GM15510 (cell line): ENCODE results near the gene ASXL3.

Source experiments
- POLR2A ChIP-seq: IDR thresholded peaks from 3 replicates; pipeline ENCODE4 v1.6.1; 2011; ENCODE audit warnings: borderline replicate concordance; ENCODE audit not compliant: insufficient read length; ENCODE audit errors: extremely low read depth

ASXL3 gene

GRCh38 chr18:33578518-33579348 lies 714 bp downstream of the ASXL3 start:
- no peak for TF ChIP-seq POLR2A

DNA sequence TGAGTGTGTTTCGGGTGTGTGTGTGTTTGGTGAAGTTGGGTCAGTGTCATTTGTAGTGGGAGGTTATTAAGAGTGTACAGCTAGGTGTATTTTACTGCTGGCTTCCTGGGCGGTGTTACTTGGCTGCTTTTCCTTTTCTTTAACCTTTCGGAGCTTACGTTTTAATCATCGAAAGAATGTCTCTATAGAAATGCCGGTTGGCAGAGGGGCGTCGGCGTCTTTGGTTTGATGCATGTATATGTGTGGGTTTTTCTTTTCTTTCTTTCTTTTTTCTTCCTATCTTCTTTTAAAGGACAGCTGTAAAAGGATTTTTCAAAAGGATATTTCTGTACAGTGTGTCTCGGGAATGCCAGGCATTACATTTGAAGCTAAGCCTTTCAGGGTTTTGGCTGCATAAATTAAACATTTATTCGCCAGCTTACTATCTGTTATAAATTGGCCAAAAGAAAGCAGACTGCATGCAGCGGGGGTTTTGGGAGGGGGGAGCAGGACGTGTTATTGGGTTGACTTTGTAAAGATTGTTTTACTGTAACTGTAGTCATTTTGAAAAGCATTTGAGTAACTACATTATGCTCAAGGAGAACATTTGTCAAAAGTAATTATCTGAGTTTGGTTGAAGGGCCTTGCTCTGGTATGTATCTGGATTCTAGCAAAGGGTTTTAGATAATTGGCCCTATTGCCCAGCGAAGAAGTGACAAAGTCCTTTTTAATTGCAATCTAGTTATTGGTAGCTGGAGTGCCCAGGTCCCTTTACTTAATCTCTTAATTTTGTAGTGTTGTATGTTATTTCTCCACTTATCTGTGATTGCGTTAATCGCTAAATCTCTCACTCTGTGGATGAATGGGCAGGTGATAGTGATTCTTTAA lies 1.6 kb downstream of the ASXL3 start:
- TF ChIP-seq POLR2A: no peak

DNA sequence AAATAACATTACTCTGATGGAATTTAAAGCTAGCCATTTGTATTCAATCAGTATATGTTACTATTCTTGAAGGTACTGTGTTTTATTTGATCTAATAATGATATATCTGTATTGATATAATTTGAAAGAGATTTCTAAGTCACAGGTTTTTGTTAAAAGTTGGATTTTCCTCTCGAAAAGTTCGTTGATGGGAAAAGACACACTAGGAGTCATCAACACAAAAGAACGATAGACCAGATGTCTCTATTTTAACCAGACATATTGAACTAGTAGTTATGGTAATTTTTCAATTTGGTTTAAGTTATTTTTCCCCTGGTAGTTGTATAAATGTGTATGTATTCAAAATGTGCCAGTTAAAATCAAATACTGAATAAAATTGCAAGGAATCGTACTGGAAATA lies 2.5 kb downstream of the ASXL3 start:
- TF ChIP-seq POLR2A: no peak

DNA sequence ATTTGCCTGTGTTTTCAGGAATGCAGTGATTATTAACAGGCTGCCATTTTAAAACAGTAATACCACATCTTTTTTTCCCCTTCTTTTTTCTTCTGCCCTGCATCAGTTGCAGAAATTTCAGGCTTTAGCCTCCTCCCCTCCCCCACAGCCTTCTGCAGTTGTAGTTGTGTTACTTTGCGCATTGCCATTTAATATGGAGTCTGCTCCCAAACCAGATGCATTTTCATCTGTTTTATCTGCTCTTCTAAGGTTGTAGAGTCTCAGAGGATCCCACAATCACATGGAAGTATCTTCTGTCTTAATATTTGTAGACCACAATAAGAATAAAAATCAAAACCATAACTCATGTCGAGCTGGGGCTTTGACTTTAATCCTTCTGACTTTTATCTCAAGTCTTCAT lies 3.8 kb downstream of the ASXL3 start:
- no peak for TF ChIP-seq POLR2A

DNA sequence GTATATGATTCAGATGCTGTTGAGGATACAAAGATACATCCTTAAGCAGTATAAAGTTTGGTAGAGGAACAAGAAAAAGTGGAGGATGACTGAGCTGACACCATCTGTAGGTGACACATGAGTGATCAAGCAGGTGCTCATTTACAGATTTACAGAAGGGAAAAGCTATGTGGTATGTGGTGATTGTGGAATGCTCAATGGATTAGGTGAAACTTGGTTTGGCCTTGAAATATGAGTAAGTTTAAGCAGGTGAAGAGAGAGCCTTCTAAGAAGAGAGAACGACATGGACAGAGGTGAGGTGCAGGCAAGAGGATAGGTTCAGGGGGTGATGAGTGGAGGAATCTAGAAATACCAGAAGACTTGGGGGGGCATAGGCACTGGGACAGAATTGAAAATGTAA lies 5.9 kb downstream of the ASXL3 start:
- no peak for TF ChIP-seq POLR2A

DNA sequence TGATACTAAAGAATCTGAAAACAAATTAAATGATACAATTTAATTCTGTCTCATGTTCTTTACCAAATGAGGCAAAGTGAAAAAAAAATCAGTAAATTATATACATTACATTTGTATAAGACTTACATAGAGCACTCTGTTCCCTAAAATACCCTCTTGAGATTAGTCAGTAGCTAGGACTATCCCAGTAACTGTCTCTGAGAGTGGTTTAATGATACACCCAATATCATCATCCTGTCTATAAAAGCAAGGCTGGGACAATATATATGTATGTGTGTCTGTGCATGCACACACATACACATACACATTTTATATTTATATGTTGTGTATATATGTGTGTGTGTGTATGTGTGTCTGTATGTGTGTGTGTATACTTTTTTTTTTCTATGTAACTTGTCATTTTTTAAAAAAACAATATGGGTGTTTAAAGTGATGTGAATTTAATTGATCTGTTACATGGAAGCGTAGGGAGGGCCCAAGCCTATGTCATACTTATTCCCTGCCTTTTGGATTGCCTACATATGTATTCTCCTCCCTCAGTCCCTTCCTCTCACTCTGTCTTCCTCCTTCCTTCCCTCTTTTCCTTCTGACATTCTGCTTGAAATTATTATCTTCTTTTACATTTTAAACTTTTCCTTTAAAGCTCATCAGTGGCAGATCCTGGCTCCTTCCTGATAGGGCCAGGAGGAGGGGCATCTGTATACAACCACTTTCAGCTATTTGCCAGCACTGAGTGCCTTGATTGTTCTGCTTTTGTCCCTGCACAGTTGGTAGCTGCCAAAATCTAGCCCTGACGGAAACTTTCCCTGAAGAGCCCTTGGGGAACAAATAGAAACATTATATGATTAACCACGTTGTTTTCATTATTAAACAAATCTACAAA lies 6.8 kb downstream of the ASXL3 start:
- no peak for TF ChIP-seq POLR2A

DNA sequence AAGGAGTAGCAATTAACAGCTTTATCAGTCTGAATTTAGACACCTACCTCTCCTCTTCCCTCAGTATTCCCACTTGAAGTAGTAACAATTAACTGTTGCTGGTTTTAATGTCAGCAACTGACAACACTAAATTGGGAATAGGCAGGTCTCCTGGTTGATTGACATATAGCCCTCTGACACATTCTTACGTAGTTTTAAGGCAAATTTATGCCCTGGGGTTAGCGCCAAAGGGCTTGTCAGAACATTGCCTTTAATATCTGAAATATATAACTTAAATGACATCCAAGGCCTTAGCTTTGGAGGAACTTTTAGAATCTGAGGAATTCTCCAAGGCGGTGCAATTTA lies 7.4 kb downstream of the ASXL3 start:
- no peak for TF ChIP-seq POLR2A

DNA sequence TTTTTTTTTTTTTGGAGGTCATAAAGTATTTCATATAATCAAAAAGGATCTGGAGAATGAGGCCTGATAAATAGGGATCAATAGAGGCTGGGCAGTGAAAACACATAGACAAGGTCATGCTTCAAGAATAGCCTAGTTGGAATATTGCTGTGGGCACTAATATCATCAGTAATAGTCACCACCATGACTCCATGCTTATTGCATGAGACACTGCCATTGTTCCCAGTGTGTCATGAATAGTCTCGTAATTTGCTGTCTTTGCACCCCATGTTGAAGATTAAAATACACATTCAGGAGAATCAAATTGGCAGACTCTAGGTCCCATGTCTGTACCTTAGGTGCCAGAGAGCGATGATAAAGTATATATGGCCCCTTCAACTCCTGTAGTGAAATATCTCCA lies 10.3 kb downstream of the ASXL3 start:
- no peak for TF ChIP-seq POLR2A

- no peak for TF ChIP-seq POLR2A
Measured at GRCh38 chr18:33593261-33593660, 15.2 kb downstream of the ASXL3 start.

GRCh38 chr18:33594799-33595198 lies 16.8 kb downstream of the ASXL3 start:
- no peak for TF ChIP-seq POLR2A

DNA sequence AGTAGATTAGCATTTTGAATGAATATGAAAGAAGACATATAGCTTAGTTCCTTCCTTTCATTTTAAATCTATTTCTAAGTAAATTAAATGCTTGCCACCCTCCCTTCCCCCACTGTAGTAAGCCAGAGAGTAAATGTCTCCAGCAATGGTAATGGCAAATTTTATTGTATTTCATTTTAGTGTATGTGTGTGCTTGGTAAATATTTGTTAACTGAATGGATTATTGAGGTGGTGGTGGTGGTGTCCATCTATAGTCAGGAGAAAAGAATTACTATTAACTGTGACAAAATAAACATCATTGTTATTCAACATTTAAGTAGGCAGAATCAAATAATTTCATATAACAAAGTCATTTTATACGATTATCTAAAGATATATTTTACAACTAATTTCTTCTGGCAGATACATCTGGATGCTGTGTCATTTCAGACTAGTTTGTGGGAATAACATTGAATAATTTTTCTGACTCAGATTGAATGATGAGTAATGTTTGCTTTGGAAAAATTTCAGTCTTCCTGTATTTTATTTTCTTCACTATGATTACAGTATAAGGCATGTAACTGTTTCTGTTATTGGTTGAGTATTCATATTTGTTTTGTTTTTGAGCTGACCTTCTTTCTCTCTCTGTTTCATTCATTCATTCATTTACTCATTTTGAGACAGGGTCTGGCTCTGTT lies 18.3 kb downstream of the ASXL3 start:
- no peak for TF ChIP-seq POLR2A

DNA sequence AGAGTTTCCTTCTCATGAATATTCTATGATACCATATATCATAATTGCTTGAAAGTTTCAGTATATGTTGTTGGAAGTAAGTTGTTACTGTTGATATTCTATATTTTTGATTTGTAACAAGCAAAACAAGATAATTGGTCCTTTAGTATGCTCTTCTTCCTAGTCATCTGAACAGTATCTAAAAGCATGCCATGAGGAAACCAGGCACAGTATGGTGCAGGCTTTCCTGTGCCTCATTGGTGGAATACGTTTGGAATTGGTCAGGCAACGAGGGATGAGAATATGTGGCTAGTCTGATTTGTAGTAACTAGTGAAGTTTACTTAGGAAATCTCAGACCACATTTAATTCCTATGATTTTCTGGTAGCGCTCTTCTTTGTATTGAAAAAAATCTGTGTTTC lies 22.8 kb downstream of the ASXL3 start:
- TF ChIP-seq POLR2A: no peak

GRCh38 chr18:33603454-33603853 lies 25.4 kb downstream of the ASXL3 start:
- TF ChIP-seq POLR2A: no peak

DNA sequence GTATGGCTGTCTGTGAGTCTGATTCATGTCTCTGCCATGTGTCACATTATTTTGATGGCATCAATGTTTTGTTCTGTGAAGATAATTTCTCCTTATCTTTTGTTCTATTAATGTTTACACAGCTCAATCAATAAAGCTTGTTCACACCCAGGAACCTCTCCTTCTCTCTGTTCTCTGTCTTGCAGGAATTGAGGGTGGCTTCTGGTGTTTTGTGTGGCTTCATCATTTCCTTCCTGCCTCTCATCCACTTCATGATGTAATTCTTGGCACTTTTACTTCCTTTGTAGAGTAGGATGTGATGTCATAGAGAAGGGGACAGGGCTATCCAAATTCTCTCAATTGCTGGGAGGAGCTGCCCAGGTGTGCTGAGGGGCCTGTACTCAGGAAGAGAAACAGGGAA lies 27.2 kb downstream of the ASXL3 start:
- no peak for TF ChIP-seq POLR2A
